Astrocyte (in vitro differentiated cells and primary cell): ENCODE measurements around the gene KRTAP19-4.

Source experiments
- EZH2 ChIP-seq: IDR thresholded peaks from 2 replicates; pipeline ENCODE4 v1.6.1; 2012; ENCODE audit warnings: mild to moderate bottlenecking, low read length, inconsistent platforms; ENCODE audit not compliant: insufficient read depth
- TF ChIP-seq, protein P1 (sequence below): IDR thresholded peaks from 2 replicates; pipeline ENCODE4 v1.5.1; 2011; ENCODE audit warnings: low read depth, mild to moderate bottlenecking, inconsistent platforms, low read length, moderate library complexity; ENCODE audit not compliant: insufficient read depth

DNA sequence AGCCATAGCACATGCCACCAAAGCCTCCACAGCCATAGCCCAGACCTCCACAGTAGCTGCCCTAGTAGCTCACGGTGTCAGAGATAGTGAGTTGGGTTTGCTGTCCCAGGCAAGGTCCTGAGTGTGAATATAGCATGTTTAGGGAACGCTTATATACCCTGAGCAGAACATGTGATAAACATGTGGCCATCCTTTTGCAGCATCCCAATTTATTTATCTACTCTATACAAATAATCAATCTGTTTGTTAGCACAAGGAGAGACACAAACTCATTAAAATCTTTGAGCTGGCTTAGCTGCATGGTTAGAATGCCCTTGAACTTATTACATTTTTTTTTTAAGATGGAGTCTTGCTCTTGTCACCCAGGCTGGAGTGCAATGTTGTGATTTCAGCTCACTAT, 9.6 kb downstream of the KRTAP19-4 start, which contains the start of gene KRTAP19-2:
- TF ChIP-seq, protein P1, sequence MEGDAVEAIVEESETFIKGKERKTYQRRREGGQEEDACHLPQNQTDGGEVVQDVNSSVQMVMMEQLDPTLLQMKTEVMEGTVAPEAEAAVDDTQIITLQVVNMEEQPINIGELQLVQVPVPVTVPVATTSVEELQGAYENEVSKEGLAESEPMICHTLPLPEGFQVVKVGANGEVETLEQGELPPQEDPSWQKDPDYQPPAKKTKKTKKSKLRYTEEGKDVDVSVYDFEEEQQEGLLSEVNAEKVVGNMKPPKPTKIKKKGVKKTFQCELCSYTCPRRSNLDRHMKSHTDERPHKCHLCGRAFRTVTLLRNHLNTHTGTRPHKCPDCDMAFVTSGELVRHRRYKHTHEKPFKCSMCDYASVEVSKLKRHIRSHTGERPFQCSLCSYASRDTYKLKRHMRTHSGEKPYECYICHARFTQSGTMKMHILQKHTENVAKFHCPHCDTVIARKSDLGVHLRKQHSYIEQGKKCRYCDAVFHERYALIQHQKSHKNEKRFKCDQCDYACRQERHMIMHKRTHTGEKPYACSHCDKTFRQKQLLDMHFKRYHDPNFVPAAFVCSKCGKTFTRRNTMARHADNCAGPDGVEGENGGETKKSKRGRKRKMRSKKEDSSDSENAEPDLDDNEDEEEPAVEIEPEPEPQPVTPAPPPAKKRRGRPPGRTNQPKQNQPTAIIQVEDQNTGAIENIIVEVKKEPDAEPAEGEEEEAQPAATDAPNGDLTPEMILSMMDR = no peak
- TF ChIP-seq EZH2 = no peak
